K562 (cell line): Measurements from ENCODE around the gene MAP3K4. TPM values are rescaled to one million over a fixed set of nuclear protein-coding genes. Genes with fewer than 3 reads are reported as not detected.
A peak's percentile ranks its signal among the peaks of the same experiment; 100 is the strongest.

ENCODE experiments used
- ATAC-seq: fragments of 200-7000 bp; cut with Tn5 transposase; 3 replicates; pipeline ENCODE4 v1.9.1; 2020; ENCODE audit warnings: moderate library complexity
- BruUV-seq: library from RNA; stranded (reverse); fragments of 400-500 nt; replicated peaks from 2 replicates; lab custom pipeline; 2021; lab: Mats Ljungman, UMichigan
- CTCF ChIA-PET: fragments of 300-600 bp; formaldehyde crosslinking; extraction: SDS; loops from one replicate; lab custom pipeline; 2021; ENCODE audit warnings: low intra/inter-chr PET ratio; lab: Yijun Ruan, JAX
- POLR2A ChIA-PET: fragments of 300-600, 350-650 bp; sonication (Branson Sonifier 250); formaldehyde crosslinking; extraction: SDS; loops from one replicate; lab custom pipeline; 2021; ENCODE audit warnings: antibody characterized with exemption, inconsistent platforms; lab: Yijun Ruan, JAX
- DNase-seq, 4 experiments: peaks; one replicate each; pipeline versions ENCODE4 v3.0.0 to v3.0.0-alpha.2; 2011 to 2018; ENCODE audit warnings: low spot score in 3 of 4, mixed read lengths in 3 of 4; ENCODE audit errors: extremely low read depth in 1 of 4
- FAIRE-seq: peaks from 2 replicates; lab custom pipeline; 2011; peaks lifted over from hg19 to GRCh38; lab: Jason Lieb, UNC
- H2AFZ ChIP-seq: 2 replicates; pipeline ENCODE4 v1.6.0; 2011; ENCODE audit warnings: low read depth, low read length, control low read depth, inconsistent platforms
- H3K27ac ChIP-seq: fragments of 200-600 bp; 3 replicates; pipeline ENCODE4 v1.8.0; 2011; ENCODE audit warnings: low read depth, mild to moderate bottlenecking, control low read depth, inconsistent platforms, low read length, moderate library complexity, mixed read lengths; ENCODE audit errors: extremely low read depth
- H3K27me3 ChIP-seq, 2 experiments: fragments of 300-600 bp in 1 of 2; 2 replicates in 1 of 2; 3 replicates in 1 of 2; pipeline versions ENCODE4 v1.6.0 to v1.8.0; 2011; ENCODE audit warnings: inconsistent platforms in 2 of 2, low read length in 2 of 2, mild to moderate bottlenecking in 1 of 2, mixed read lengths in 1 of 2, moderate library complexity in 1 of 2; ENCODE audit not compliant: control insufficient read depth in 2 of 2, insufficient read depth in 2 of 2
- H3K36me3 ChIP-seq: fragments of 300-600 bp; 3 replicates; pipeline ENCODE4 v1.8.0; 2011; ENCODE audit warnings: mild to moderate bottlenecking, low read length, inconsistent platforms; ENCODE audit not compliant: control insufficient read depth, insufficient read depth
- H3K4me1 ChIP-seq, 2 experiments: fragments of 200-600 bp in 1 of 2; replicated peaks in 1 of 2; 2 replicates in 1 of 2; 3 replicates in 1 of 2; pipeline versions ENCODE4 v1.5.1 to v1.8.0; 2011; ENCODE audit warnings: inconsistent platforms in 2 of 2, low read length in 2 of 2, mild to moderate bottlenecking in 1 of 2, mixed read lengths in 1 of 2, moderate library complexity in 1 of 2; ENCODE audit not compliant: control insufficient read depth in 2 of 2, insufficient read depth in 2 of 2
- H3K4me2 ChIP-seq: 2 replicates; pipeline ENCODE4 v1.6.1; 2011; ENCODE audit warnings: low read length, control low read depth, inconsistent platforms, mixed read lengths; ENCODE audit not compliant: insufficient read depth
- H3K4me3 ChIP-seq: fragments of 200-600 bp; sonication (generic), shearing (Covaris generic); 2 replicates; pipeline ENCODE4 v1.5.1; 2016; ENCODE audit warnings: control low read depth, inconsistent platforms
- H3K79me2 ChIP-seq: fragments of 200-600 bp; 3 replicates; pipeline ENCODE4 v1.8.0; 2011; ENCODE audit warnings: low read length, inconsistent platforms; ENCODE audit not compliant: control insufficient read depth, insufficient read depth
- H3K9ac ChIP-seq, 2 experiments: 2 replicates each; pipeline versions ENCODE4 v1.6.0 to v1.6.1; 2011; ENCODE audit warnings: low read depth in 2 of 2, low read length in 2 of 2, control low read depth in 1 of 2, inconsistent platforms in 1 of 2, mild to moderate bottlenecking in 1 of 2, mixed read lengths in 1 of 2; ENCODE audit not compliant: insufficient read depth in 1 of 2
- H3K9me1 ChIP-seq: one replicate; pipeline ENCODE4 v1.6.0; 2011; ENCODE audit warnings: inconsistent platforms, mild to moderate bottlenecking, low read length, moderate library complexity; ENCODE audit not compliant: control insufficient read depth, insufficient read depth
- H3K9me3 ChIP-seq: replicated peaks from 2 replicates; pipeline ENCODE4 v1.5.1; 2011; ENCODE audit warnings: low read depth, low read length, inconsistent platforms; ENCODE audit not compliant: control insufficient read depth, insufficient read depth
- H4K20me1 ChIP-seq: replicated peaks from 2 replicates; pipeline ENCODE4 v1.6.1; 2011; ENCODE audit warnings: low read length, inconsistent platforms, mixed read lengths; ENCODE audit not compliant: control insufficient read depth, insufficient read depth
- CEBPB ChIP-seq: fragments of 450-650 bp; IDR thresholded peaks from 2 replicates; pipeline ENCODE4 v1.6.1; 2016; ENCODE audit warnings: missing genetic modification characterization, missing compliant biosample characterization
- CEBPG ChIP-seq, 3 experiments: fragments of 200-800 bp in 1 of 3; sonication (Bioruptor generic) in 1 of 3; sonication (generic) in 1 of 3; formaldehyde crosslinking in 1 of 3; IDR thresholded peaks in 2 of 3; conservative IDR thresholded peaks in 1 of 3; 2 replicates each; pipeline versions ENCODE4 v1.6.1 to v1.8.0; 2016 to 2022; ENCODE audit warnings: missing compliant biosample characterization in 2 of 3, missing genetic modification characterization in 2 of 3, mild to moderate bottlenecking in 1 of 3, missing genetic modification reagents in 1 of 3
- FOS ChIP-seq: IDR thresholded peaks from 3 replicates; pipeline ENCODE4 v1.6.1; 2011; ENCODE audit not compliant: insufficient read length; ENCODE audit errors: extremely low read depth
- WGBS: fragments of 100-300 bp; shearing (Covaris generic); methylation state at CpG from one replicate; pipeline ENCODE4 v1.1.6; 2016; ENCODE audit warnings: low coverage, mixed read lengths; ENCODE audit not compliant: insufficient coverage; ENCODE audit errors: missing lambda C conversion rate; 5-methylcytosine and 5-hydroxymethylcytosine counted together
- in situ Hi-C: fragments of 300-500 bp; cut with MboI; formaldehyde crosslinking; loops from 4 replicates; pipeline ENCODE4 v1.15.0; 2018; ENCODE audit warnings: inconsistent platforms, mixed read lengths
- intact Hi-C: fragments of 100-400 bp; cut with micrococcal nuclease; formaldehyde crosslinking; loops from 2 replicates; pipeline ENCODE4 v1.14.2; 2022
- polyA plus RNA-seq, 8 experiments: library from polyadenylated mRNA; depleted of rRNA in 4 of 8; stranded (reverse) in 5 of 8; unstranded in 3 of 8; fragments of >200 nt; fragmentation: Nextera tagmentation in 2 of 8; fragmentation: Illumina TruSeq in 1 of 8; extraction: Ambion mirVana in 2 of 8; extraction: Trizol in 1 of 8; gene quantifications; 2 replicates each; pipeline versions ENCODE4 v1.2.1 to v1.2.3, GENCODE V29; 2011 to 2014; ENCODE audit warnings: inconsistent platforms in 1 of 8, missing spikeins in 1 of 8
- total RNA-seq, 7 experiments: library from RNA; depleted of rRNA in 6 of 7; stranded (reverse); fragments of >200 nt in 6 of 7; fragmentation: Illumina TruSeq in 2 of 7; extraction: Trizol in 2 of 7; gene quantifications; 2 replicates each; pipeline versions ENCODE4 v1.2.1 to v1.2.3, GENCODE V29; 2011 to 2021; ENCODE audit warnings: low replicate concordance in 1 of 7

The MAP3K4 gene
- total and polyA plus RNA-seq, 9 of the 15 experiments (the other 6 are each of a cell fraction or from before 2014, with no cell fraction given), result 21.0 to 77.2 (median 48.9) TPM

GRCh38 chr6:161010418-161010817 lies 18.8 kb downstream of the MAP3K4 start:
- H4K20me1 ChIP-seq, result peaks cover 7% of the 10 kb centered on the region; the same call in 1 of the 2 replicates
- ATAC-seq (no peak), DNase-seq (no peak), FAIRE-seq (no peak)
- no peak overlapping the region for H3K4me3 ChIP-seq
- H3K27me3 ChIP-seq, result no peaks in the 10 kb centered on the region
- no peak overlapping the region for H3K27ac ChIP-seq
- TF ChIP-seq FOS (no peak), CEBPG (CRISPR knock-in tag; IDR thresholded peaks at IDR 0.05) (no peak), CEBPG (tag; conservative IDR thresholded peaks at IDR 0.05 in 1 of 2, IDR thresholded peaks at IDR 0.05 in 1 of 2) (peak in 1 of 2 experiments; percentile 66; a peak in 2 of 4 replicates), CEBPB (tag) (peak; percentile 66)
- no peaks in the 10 kb centered on the region for H3K9me3 ChIP-seq
- in situ Hi-C loops (no loop called here), intact Hi-C loops (no loop called here)
- H3K9ac ChIP-seq, result no peak overlapping the region
- no peak overlapping the region for H2AFZ ChIP-seq
- H3K9me1 ChIP-seq, result no peaks in the 10 kb centered on the region
- WGBS, result 84% methylated on average over 1 of the region's 1 CpG
- no peaks in the 10 kb centered on the region for H3K4me1 ChIP-seq
- ChIA-PET CTCF (no interaction called here), POLR2A (interaction anchor here (1.4 to 1.8 kb wide), 2 partner anchors 13 to 31 kb away, joined by 4 read pairs; no protein-coding TSS in a partner anchor)
- H3K79me2 ChIP-seq, result peaks cover 91% of the 10 kb centered on the region
- no peaks in the 10 kb centered on the region for H3K36me3 ChIP-seq
- no TSS peak for BruUV-seq
- H3K4me2 ChIP-seq, result no peak overlapping the region
